ENCODE measurements around the gene FBXO41. TPM values are rescaled to one million over a fixed set of nuclear protein-coding genes. Genes with fewer than 3 reads are reported as not detected.

The FBXO41 gene
- polyA plus RNA-seq, 1 of the 3 experiments (the other 2 are of a cell fraction), result 3.1 TPM

DNA sequence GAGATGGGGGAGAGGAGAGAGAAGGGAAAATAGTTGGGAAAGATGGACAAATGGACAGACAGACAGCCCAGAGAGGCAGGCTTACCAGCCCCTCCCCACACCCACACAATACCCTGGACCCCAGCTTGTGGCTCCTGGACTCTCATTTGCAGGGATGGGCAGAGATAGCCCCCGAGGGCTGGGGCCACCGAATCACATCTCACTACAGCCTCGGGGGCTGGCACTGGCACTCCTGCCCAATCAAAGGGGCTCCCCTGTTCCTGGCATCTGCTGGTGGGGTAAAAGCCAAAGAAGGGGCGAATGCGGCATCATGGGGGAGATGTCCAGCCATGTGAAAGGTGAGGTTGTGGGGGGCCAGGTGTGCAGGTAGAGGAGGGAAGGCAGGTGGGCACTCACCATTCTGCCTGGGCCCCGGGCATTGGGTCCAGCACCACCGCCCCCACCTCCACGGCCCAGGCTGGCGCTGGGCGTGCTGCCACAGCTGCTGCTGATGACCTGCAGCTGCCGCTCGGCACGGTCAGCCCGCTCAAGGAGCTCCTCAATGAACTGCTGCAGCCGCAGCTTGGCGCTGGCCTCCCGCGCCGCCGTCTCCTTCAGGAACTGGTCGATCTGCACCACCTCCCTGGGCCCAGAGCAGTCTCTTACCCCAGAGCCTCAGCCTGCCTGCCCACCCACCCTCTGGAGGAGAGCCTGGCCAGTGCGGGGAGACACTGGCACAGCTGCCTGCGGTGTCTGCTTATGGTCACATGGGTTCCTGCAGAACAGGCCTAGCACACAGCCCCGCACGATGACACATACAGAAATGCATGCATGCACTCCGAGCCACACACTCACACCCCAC is 18.0 kb downstream of the FBXO41 start (continued):
- no peak for TF ChIP-seq FOXJ3 (CRISPR knock-in tag; IDR thresholded peaks at IDR 0.05)
- no peak for TF ChIP-seq CHD2 (IDR thresholded peaks at IDR 0.05; ENCODE audit: low read length, partially characterized antibody)
- TF ChIP-seq, protein P1, sequence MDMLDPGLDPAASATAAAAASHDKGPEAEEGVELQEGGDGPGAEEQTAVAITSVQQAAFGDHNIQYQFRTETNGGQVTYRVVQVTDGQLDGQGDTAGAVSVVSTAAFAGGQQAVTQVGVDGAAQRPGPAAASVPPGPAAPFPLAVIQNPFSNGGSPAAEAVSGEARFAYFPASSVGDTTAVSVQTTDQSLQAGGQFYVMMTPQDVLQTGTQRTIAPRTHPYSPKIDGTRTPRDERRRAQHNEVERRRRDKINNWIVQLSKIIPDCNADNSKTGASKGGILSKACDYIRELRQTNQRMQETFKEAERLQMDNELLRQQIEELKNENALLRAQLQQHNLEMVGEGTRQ (IDR thresholded peaks at IDR 0.05; ENCODE audit: borderline replicate concordance, low read depth, low read length), result no peak
- no peak for TF ChIP-seq POLR2AphosphoS5 (IDR thresholded peaks at IDR 0.05; ENCODE audit: low read depth, low read length)
- TF ChIP-seq FOSL2 (IDR thresholded peaks at IDR 0.05; ENCODE audit: borderline replicate concordance, low read depth), result no peak
- TF ChIP-seq, protein P2, sequence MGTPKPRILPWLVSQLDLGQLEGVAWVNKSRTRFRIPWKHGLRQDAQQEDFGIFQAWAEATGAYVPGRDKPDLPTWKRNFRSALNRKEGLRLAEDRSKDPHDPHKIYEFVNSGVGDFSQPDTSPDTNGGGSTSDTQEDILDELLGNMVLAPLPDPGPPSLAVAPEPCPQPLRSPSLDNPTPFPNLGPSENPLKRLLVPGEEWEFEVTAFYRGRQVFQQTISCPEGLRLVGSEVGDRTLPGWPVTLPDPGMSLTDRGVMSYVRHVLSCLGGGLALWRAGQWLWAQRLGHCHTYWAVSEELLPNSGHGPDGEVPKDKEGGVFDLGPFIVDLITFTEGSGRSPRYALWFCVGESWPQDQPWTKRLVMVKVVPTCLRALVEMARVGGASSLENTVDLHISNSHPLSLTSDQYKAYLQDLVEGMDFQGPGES (IDR thresholded peaks at IDR 0.05; ENCODE audit: low read depth, low read length), result no peak
- no peak for TF ChIP-seq JUND (IDR thresholded peaks at IDR 0.05)

DNA sequence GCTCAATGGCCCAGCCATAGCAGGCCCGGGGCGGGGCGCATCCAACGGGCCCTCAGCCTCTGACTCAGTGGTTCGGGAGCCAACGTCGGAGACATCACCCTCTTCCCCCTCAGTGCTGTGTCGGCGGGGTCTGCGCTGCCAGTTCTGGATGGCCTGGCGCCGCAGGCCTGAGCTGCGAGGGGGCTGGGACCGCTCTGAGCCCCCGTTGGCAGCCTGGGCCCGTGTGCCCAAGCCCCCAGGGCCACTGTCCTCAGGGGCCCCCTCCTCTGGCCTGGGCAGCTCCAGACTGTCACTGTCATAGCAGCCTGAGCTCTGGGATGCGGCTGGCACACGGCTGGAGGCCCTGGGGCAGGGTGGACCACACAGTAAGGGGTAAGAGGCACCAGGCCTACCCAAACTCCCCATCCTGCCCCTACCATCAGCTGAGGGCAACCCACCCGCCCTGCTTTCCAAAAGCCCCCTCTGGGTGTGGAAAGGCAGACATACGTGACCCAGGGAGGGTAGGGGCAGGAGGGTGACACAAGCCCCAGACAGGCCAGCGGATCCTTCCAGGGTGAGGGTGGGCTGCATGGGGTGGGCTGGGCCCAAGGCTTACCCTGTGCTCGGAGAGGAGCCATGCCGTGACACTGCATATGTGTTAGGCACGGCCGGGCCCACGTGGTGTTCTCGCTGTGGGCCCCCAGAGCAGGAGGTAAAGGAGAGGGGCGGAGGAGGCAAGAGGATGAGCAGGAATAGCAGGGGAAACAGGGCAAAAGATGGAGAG is 18.8 kb downstream of the FBXO41 start:
- no peaks in the 10 kb centered on the region for H3K27me3 ChIP-seq (ENCODE audit: insufficient read depth)
- no peak overlapping the region for H2AFZ ChIP-seq (ENCODE audit: low read depth)
- no peaks in the 10 kb centered on the region for H3K79me2 ChIP-seq (ENCODE audit: insufficient read depth)
- H3F3A ChIP-seq (replicated peaks; ENCODE audit: insufficient read depth), result no peaks in the 10 kb centered on the region
- DNase-seq, result no peak
- WGBS (ENCODE audit: low lambda C conversion rate), result 91% methylated on average over 24 of the region's 28 CpGs
- H3K27ac ChIP-seq (ENCODE audit: low read depth in 2 of 2, low read length in 1 of 2), result no peak overlapping the region; a peak in 1 of 4 replicates
- ChIA-PET CTCF (interaction anchor here (0.7 to 1.5 kb wide), 2 partner anchors 10 to 379 kb away, joined by 3 read pairs; no protein-coding TSS in a partner anchor), POLR2A (no interaction called here)
- H3K9me2 ChIP-seq, result no peaks in the 10 kb centered on the region
- H3K36me3 ChIP-seq (replicated peaks in 1 of 2; ENCODE audit: control insufficient read depth in 1 of 2, insufficient read depth in 2 of 2, low read length in 1 of 2), result no peaks in the 10 kb centered on the region
- H3K9ac ChIP-seq, result no peak overlapping the region
- TF ChIP-seq MEF2A (IDR thresholded peaks at IDR 0.05; ENCODE audit: borderline replicate concordance, low read depth), result no peak
- no peak for TF ChIP-seq EZH2phosphoT487 (IDR thresholded peaks at IDR 0.05; ENCODE audit: borderline replicate concordance, low read depth)
- no peak for TF ChIP-seq FOSL2 (IDR thresholded peaks at IDR 0.05; ENCODE audit: borderline replicate concordance, low read depth)
- TF ChIP-seq, protein P1 (IDR thresholded peaks at IDR 0.05; ENCODE audit: borderline replicate concordance, low read depth, low read length), result no peak
- TF ChIP-seq, protein P3, sequence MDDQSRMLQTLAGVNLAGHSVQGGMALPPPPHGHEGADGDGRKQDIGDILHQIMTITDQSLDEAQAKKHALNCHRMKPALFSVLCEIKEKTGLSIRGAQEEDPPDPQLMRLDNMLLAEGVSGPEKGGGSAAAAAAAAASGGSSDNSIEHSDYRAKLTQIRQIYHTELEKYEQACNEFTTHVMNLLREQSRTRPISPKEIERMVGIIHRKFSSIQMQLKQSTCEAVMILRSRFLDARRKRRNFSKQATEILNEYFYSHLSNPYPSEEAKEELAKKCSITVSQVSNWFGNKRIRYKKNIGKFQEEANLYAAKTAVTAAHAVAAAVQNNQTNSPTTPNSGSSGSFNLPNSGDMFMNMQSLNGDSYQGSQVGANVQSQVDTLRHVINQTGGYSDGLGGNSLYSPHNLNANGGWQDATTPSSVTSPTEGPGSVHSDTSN (IDR thresholded peaks at IDR 0.05), result no peak
- no peak for TF ChIP-seq GABPA (IDR thresholded peaks at IDR 0.05; ENCODE audit: low read depth)
- TF ChIP-seq CHD2 (IDR thresholded peaks at IDR 0.05; ENCODE audit: low read length, partially characterized antibody), result no peak
- TF ChIP-seq RXRA (IDR thresholded peaks at IDR 0.05; ENCODE audit: borderline replicate concordance, low read depth), result no peak
- TF ChIP-seq, protein P4, sequence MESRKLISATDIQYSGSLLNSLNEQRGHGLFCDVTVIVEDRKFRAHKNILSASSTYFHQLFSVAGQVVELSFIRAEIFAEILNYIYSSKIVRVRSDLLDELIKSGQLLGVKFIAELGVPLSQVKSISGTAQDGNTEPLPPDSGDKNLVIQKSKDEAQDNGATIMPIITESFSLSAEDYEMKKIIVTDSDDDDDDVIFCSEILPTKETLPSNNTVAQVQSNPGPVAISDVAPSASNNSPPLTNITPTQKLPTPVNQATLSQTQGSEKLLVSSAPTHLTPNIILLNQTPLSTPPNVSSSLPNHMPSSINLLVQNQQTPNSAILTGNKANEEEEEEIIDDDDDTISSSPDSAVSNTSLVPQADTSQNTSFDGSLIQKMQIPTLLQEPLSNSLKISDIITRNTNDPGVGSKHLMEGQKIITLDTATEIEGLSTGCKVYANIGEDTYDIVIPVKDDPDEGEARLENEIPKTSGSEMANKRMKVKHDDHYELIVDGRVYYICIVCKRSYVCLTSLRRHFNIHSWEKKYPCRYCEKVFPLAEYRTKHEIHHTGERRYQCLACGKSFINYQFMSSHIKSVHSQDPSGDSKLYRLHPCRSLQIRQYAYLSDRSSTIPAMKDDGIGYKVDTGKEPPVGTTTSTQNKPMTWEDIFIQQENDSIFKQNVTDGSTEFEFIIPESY (IDR thresholded peaks at IDR 0.05; ENCODE audit: borderline replicate concordance, low read depth), result no peak
- TF ChIP-seq, protein P5, sequence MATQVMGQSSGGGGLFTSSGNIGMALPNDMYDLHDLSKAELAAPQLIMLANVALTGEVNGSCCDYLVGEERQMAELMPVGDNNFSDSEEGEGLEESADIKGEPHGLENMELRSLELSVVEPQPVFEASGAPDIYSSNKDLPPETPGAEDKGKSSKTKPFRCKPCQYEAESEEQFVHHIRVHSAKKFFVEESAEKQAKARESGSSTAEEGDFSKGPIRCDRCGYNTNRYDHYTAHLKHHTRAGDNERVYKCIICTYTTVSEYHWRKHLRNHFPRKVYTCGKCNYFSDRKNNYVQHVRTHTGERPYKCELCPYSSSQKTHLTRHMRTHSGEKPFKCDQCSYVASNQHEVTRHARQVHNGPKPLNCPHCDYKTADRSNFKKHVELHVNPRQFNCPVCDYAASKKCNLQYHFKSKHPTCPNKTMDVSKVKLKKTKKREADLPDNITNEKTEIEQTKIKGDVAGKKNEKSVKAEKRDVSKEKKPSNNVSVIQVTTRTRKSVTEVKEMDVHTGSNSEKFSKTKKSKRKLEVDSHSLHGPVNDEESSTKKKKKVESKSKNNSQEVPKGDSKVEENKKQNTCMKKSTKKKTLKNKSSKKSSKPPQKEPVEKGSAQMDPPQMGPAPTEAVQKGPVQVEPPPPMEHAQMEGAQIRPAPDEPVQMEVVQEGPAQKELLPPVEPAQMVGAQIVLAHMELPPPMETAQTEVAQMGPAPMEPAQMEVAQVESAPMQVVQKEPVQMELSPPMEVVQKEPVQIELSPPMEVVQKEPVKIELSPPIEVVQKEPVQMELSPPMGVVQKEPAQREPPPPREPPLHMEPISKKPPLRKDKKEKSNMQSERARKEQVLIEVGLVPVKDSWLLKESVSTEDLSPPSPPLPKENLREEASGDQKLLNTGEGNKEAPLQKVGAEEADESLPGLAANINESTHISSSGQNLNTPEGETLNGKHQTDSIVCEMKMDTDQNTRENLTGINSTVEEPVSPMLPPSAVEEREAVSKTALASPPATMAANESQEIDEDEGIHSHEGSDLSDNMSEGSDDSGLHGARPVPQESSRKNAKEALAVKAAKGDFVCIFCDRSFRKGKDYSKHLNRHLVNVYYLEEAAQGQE (IDR thresholded peaks at IDR 0.05; ENCODE audit: low read depth, low read length), result no peak
- TF ChIP-seq EP300 (IDR thresholded peaks at IDR 0.05; ENCODE audit: borderline replicate concordance in 1 of 2, low read depth in 1 of 2, low read length in 1 of 2), result no peak
- TF ChIP-seq RFX5 (IDR thresholded peaks at IDR 0.05; ENCODE audit: low read length), result no peak
- H3K4me3 ChIP-seq (ENCODE audit: low read depth in 2 of 2, low read length in 1 of 2), result no peak overlapping the region
- no peaks in the 10 kb centered on the region for H3K9me3 ChIP-seq
- no peaks in the 10 kb centered on the region for H4K20me1 ChIP-seq (ENCODE audit: insufficient read depth)
- H3K4me1 ChIP-seq (ENCODE audit: control insufficient read depth in 1 of 2, insufficient read depth in 2 of 2, low read depth in 1 of 2, low read length in 1 of 2), result no peaks in the 10 kb centered on the region; a peak in 1 of 4 replicates
- no peak overlapping the region for H3K4me2 ChIP-seq

Data from SK-N-SH (cell line).